GM12891 (cell line): ENCODE data around the gene RNF217.
"Not testable (repeated sequence)": the region's sequence is repeated elsewhere in the genome, so short reads cannot be mapped to it uniquely, and the experiment has no call there.

ENCODE experiments used
- DNase-seq: peaks from one replicate; pipeline ENCODE4 v3.0.0; 2011; ENCODE audit warnings: low spot score; ENCODE audit not compliant: insufficient read length
- FAIRE-seq: peaks from 2 replicates; lab custom pipeline; 2011; peaks lifted over from hg19 to GRCh38; lab: Jason Lieb, UNC
- PAX5 ChIP-seq: IDR thresholded peaks from 2 replicates; pipeline ENCODE4 v1.6.1; 2011; ENCODE audit warnings: low read length, moderate library complexity, mild to moderate bottlenecking; ENCODE audit not compliant: insufficient read depth, severe bottlenecking
- POLR2A ChIP-seq: IDR thresholded peaks from 2 replicates; pipeline ENCODE4 v1.6.1; 2011; ENCODE audit warnings: low read depth, low read length, control low read depth
- POLR2AphosphoS5 ChIP-seq: IDR thresholded peaks from 2 replicates; pipeline ENCODE4 v1.6.1; 2011; ENCODE audit warnings: low read depth, low read length, control low read depth
- POU2F2 ChIP-seq: IDR thresholded peaks from 2 replicates; pipeline ENCODE4 v1.6.1; 2011; ENCODE audit warnings: low read depth, mild to moderate bottlenecking, control low read depth, low read length, moderate library complexity
- SPI1 ChIP-seq: IDR thresholded peaks from 2 replicates; pipeline ENCODE4 v1.6.1; 2011; ENCODE audit warnings: low read depth, low read length, control low read depth
- TAF1 ChIP-seq: IDR thresholded peaks from 2 replicates; pipeline ENCODE4 v1.6.1; 2011; ENCODE audit warnings: low read depth, low read length, control low read depth

RNF217 gene

GRCh38 chr6:125030969-125031368 lies 68.7 kb downstream of the RNF217 start:
- FAIRE-seq (no peak), DNase-seq (no peak)
- no peak for TF ChIP-seq TAF1
- TF ChIP-seq POU2F2 = no peak
- TF ChIP-seq POLR2A = no peak
- no peak for TF ChIP-seq POLR2AphosphoS5
- TF ChIP-seq SPI1 = no peak
- no peak for TF ChIP-seq PAX5

GRCh38 chr6:125031385-125031784 lies 69.1 kb downstream of the RNF217 start:
- no peak for FAIRE-seq
- TF ChIP-seq TAF1 (no peak), POLR2A (no peak), PAX5 (no peak), POLR2AphosphoS5 (no peak), SPI1 (no peak; the same call in 1 of the 2 replicates), POU2F2 (no peak)
- no peak for DNase-seq

GRCh38 chr6:125034929-125035328 lies 72.7 kb downstream of the RNF217 start:
- not testable (repeated sequence) for FAIRE-seq, DNase-seq

- not testable (repeated sequence) for DNase-seq, FAIRE-seq
Observed at GRCh38 chr6:125036486-125036885, 74.2 kb downstream of the RNF217 start.

GRCh38 chr6:125037827-125038226 lies 75.6 kb downstream of the RNF217 start:
- FAIRE-seq = no peak
- no peak for DNase-seq
- TF ChIP-seq PAX5 = no peak
- no peak for TF ChIP-seq SPI1
- no peak for TF ChIP-seq POLR2AphosphoS5
- TF ChIP-seq POLR2A = no peak
- TF ChIP-seq POU2F2 = no peak
- no peak for TF ChIP-seq TAF1

GRCh38 chr6:125038925-125039324 lies 76.7 kb downstream of the RNF217 start:
- FAIRE-seq = no peak
- TF ChIP-seq SPI1 (no peak), POLR2A (no peak), TAF1 (no peak), PAX5 (no peak), POLR2AphosphoS5 (no peak), POU2F2 (no peak)

GRCh38 chr6:125041740-125042459 lies 79.7 kb downstream of the RNF217 start:
- FAIRE-seq = no peak
- no peak for TF ChIP-seq POU2F2
- TF ChIP-seq TAF1 = no peak
- no peak for TF ChIP-seq SPI1
- TF ChIP-seq PAX5 = no peak
- no peak for TF ChIP-seq POLR2AphosphoS5
- no peak for TF ChIP-seq POLR2A
- DNase-seq = no peak

More at GRCh38 chr6:125038925-125039324, 76.7 kb downstream of the RNF217 start:
- no peak for DNase-seq

GRCh38 chr6:125044066-125044465 lies 81.8 kb downstream of the RNF217 start:
- FAIRE-seq = no peak
- no peak for TF ChIP-seq POLR2A
- TF ChIP-seq TAF1 = no peak
- no peak for TF ChIP-seq SPI1
- no peak for TF ChIP-seq POU2F2
- no peak for TF ChIP-seq PAX5
- no peak for TF ChIP-seq POLR2AphosphoS5
- DNase-seq = no peak

- DNase-seq (no peak), FAIRE-seq (no peak)
- TF ChIP-seq SPI1 (no peak), POU2F2 (no peak), POLR2A (no peak), PAX5 (no peak), POLR2AphosphoS5 (no peak), TAF1 (no peak)
Observed at GRCh38 chr6:125044667-125045066, 82.4 kb downstream of the RNF217 start.

GRCh38 chr6:125046107-125046925 lies 84.1 kb downstream of the RNF217 start:
- TF ChIP-seq POU2F2 (no peak), PAX5 (no peak), SPI1 (no peak), TAF1 (no peak), POLR2A (no peak), POLR2AphosphoS5 (no peak)
- FAIRE-seq = no peak

GRCh38 chr6:125048274-125048673 lies 86.0 kb downstream of the RNF217 start:
- FAIRE-seq = no peak
- TF ChIP-seq TAF1 = no peak
- TF ChIP-seq POLR2A = no peak
- TF ChIP-seq PAX5 = no peak
- TF ChIP-seq POLR2AphosphoS5 = no peak
- TF ChIP-seq SPI1 = no peak
- TF ChIP-seq POU2F2 = no peak
- no peak for DNase-seq

More at GRCh38 chr6:125046107-125046925, 84.1 kb downstream of the RNF217 start:
- DNase-seq = no peak
